Breast epithelium (tissue), 3 donors: ENCODE measurements around the gene ABTB1.

Experiments
- POLR2AphosphoS5 ChIP-seq, 3 donors: sonication (generic); formaldehyde crosslinking; IDR thresholded peaks; one replicate each; pipeline ENCODE4 v1.6.1; 2017; ENCODE audit warnings: antibody characterized with exemption in 3 of 3
- TF ChIP-seq, protein P1 (sequence below), 3 donors: fragments of 450-650 bp; IDR thresholded peaks; one replicate each; pipeline ENCODE4 v1.5.1; 2016 to 2017; ENCODE audit warnings: antibody characterized with exemption in 3 of 3, mild to moderate bottlenecking in 3 of 3, moderate library complexity in 3 of 3

DNA sequence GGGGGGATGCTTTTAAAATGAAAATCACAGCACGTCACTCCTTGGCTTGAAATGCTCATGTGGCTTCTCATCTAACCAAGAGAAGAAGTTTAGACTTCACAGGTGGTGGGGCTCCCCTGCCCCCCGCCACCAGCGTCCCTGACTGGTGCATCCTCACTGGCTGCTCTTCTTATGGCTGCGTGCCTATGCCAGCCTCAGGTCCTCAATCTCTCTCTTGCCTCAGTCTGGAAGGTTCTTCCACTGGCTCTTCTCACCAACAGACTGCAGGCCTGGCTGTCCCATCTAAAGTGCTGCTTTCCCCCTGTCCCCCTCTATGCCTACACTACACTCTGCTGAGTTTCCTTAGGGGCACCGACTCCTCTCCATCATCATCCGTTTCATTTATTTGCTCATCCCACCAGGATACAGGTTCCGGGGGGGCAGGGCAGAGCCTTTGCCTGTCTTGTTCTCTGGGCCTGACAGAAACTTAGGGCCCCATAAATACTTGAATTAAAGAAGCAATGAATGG lies 20.6 kb downstream of the ABTB1 start:
- TF ChIP-seq, protein P1, sequence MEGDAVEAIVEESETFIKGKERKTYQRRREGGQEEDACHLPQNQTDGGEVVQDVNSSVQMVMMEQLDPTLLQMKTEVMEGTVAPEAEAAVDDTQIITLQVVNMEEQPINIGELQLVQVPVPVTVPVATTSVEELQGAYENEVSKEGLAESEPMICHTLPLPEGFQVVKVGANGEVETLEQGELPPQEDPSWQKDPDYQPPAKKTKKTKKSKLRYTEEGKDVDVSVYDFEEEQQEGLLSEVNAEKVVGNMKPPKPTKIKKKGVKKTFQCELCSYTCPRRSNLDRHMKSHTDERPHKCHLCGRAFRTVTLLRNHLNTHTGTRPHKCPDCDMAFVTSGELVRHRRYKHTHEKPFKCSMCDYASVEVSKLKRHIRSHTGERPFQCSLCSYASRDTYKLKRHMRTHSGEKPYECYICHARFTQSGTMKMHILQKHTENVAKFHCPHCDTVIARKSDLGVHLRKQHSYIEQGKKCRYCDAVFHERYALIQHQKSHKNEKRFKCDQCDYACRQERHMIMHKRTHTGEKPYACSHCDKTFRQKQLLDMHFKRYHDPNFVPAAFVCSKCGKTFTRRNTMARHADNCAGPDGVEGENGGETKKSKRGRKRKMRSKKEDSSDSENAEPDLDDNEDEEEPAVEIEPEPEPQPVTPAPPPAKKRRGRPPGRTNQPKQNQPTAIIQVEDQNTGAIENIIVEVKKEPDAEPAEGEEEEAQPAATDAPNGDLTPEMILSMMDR (IDR thresholded peaks at IDR 0.05): no peak
- TF ChIP-seq POLR2AphosphoS5 (IDR thresholded peaks at IDR 0.05): no peak
